HT-29 (cell line): ENCODE measurements around the gene RAPGEF3. TPM values are rescaled to one million over a fixed set of nuclear protein-coding genes. Genes with fewer than 3 reads are reported as not detected.

Experiments
- DNase-seq: peaks from one replicate; pipeline ENCODE4 v3.0.0-alpha.2; 2015; ENCODE audit warnings: low spot score
- total RNA-seq: library from RNA; depleted of rRNA; stranded (reverse); fragments of >200 nt; shearing (Covaris generic); gene quantifications from 2 replicates; pipeline ENCODE4 v1.2.3, GENCODE V29; 2014

Gene RAPGEF3
- total RNA-seq, 1 experiment from 2014 or later = 38.2 TPM

GRCh38 chr12:47777741-47778558 lies 19.3 kb upstream of the RAPGEF3 start:
- no peak for DNase-seq

GRCh38 chr12:47777151-47777550 lies 18.5 kb upstream of the RAPGEF3 start:
- DNase-seq = no peak

- no peak for DNase-seq
Observed at GRCh38 chr12:47776471-47777143, 17.9 kb upstream of the RAPGEF3 start.

GRCh38 chr12:47775100-47775911 lies 16.6 kb upstream of the RAPGEF3 start:
- no peak for DNase-seq

- no peak for DNase-seq
Observed at GRCh38 chr12:47774663-47775062, 16.0 kb upstream of the RAPGEF3 start.

GRCh38 chr12:47773858-47774580 lies 15.3 kb upstream of the RAPGEF3 start:
- no peak for DNase-seq

- peak; percentile 77 for DNase-seq
Observed at GRCh38 chr12:47773062-47773857, 14.6 kb upstream of the RAPGEF3 start, which contains the start of gene SLC48A1. SLC48A1 (plus strand) TSS chr12:47773238; CDS start chr12:47773305, 67 bp downstream.

GRCh38 chr12:47772738-47773061 lies 14.0 kb upstream of the RAPGEF3 start:
- peak; percentile 32 for DNase-seq

GRCh38 chr12:47772094-47772660 lies 13.5 kb upstream of the RAPGEF3 start:
- no peak for DNase-seq

- no peak for DNase-seq
Observed at GRCh38 chr12:47771304-47771703, 12.6 kb upstream of the RAPGEF3 start.

GRCh38 chr12:47770086-47770726 lies 11.5 kb upstream of the RAPGEF3 start:
- DNase-seq = no peak

GRCh38 chr12:47769234-47770085 lies 10.8 kb upstream of the RAPGEF3 start:
- no peak for DNase-seq

GRCh38 chr12:47768323-47768811 lies 9.7 kb upstream of the RAPGEF3 start:
- DNase-seq = no peak

GRCh38 chr12:47767216-47767724 lies 8.6 kb upstream of the RAPGEF3 start:
- DNase-seq = peak; percentile 85

- DNase-seq = no peak
Observed at GRCh38 chr12:47766502-47767215, 8.0 kb upstream of the RAPGEF3 start.

- no peak for DNase-seq
Observed at GRCh38 chr12:47763481-47764346, 5.0 kb upstream of the RAPGEF3 start.
